ENCODE measurements around the gene MLIP. TPM values are rescaled to one million over a fixed set of nuclear protein-coding genes. Genes with fewer than 3 reads are reported as not detected.
"Not testable (repeated sequence)": the region's sequence is repeated elsewhere in the genome, so short reads cannot be mapped to it uniquely, and the experiment has no call there.

Gene MLIP
- total RNA-seq, 2 experiments from 2014 or later, result not detected

DNA sequence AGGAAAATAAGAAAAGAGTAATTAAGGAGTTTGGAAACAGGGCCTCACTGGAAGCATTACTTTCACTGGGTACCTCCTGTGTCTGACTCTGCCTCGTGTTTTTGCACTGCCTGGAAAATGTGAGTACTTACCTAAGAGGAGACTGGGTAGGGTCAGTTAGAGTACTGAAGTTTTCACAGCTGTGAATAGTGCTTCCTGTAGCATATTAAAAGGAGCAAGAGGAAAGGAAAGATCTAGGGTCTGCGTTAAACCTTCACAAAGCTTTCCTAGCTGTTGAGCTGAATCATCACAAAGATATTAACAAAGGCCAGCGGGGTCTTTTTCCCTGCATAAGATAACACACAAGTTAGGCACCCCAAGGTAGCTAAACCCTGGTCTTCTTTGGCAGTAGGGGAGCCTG is 82.3 kb downstream of the MLIP start:
- CTCF ChIA-PET, result no interaction called here
- Mint-ChIP-seq H3K36me3 (ENCODE audit: low read depth) (no peaks in the 10 kb centered on the region), H3K27me3 (no peaks in the 10 kb centered on the region), H3K27ac (no peak overlapping the region), H3K9me3 (no peaks in the 10 kb centered on the region), H3K4me3 (no peak overlapping the region), H3K4me1 (no peaks in the 10 kb centered on the region)
- DNase-seq, result no peak
- POLR2A ChIA-PET, result no interaction called here

DNA sequence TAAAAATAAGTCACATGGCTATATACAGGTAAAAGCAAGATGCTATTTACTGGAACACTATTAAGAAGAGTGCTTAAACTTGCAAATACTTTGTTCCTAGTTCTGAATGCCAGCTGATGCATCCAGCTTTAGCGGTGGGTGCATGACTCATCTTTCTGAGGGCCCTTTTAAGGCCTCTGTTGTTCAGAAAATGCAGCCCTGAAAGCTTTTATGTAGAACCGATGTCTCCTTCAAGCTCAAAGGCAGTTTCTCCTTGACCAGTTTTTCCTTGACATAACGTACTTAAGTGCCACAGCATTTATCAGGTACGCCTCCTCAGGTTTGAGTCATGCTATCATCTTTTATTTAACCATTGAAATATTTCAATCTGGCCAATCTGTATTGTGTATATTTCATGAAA is 82.8 kb downstream of the MLIP start:
- ChIA-PET CTCF (no interaction called here), POLR2A (no interaction called here)
- H3K27me3 Mint-ChIP-seq, result no peaks in the 10 kb centered on the region
- no peak overlapping the region for H3K4me3 Mint-ChIP-seq
- no peaks in the 10 kb centered on the region for H3K9me3 Mint-ChIP-seq
- H3K4me1 Mint-ChIP-seq, result no peaks in the 10 kb centered on the region
- H3K27ac Mint-ChIP-seq, result no peak overlapping the region
- DNase-seq, result no peak
- no peaks in the 10 kb centered on the region for H3K36me3 Mint-ChIP-seq (ENCODE audit: low read depth)

DNA sequence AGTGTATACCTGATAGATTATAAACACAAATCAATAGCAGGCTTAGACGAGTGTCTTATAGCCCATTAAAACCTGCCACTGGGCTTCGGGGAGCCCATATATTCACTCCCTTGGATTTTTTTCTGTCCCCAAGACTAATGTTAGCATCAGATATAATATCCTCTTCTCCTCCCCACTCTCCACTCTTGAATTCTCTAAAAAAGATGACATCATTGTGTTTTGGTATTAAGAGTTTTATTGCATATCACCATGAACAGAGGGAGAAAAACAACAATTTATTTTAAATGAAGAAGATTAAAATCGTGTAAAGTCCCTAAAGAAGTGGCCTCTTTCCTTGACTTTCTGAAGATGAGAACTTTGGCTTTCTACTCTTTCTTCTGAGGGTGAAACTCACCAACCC is 84.4 kb downstream of the MLIP start:
- Mint-ChIP-seq H3K9me3 (no peaks in the 10 kb centered on the region), H3K4me1 (no peaks in the 10 kb centered on the region), H3K27ac (no peak overlapping the region), H3K36me3 (ENCODE audit: low read depth) (no peaks in the 10 kb centered on the region), H3K27me3 (no peaks in the 10 kb centered on the region), H3K4me3 (no peak overlapping the region)
- POLR2A ChIA-PET, result no interaction called here
- DNase-seq, result no peak
- CTCF ChIA-PET, result no interaction called here

DNA sequence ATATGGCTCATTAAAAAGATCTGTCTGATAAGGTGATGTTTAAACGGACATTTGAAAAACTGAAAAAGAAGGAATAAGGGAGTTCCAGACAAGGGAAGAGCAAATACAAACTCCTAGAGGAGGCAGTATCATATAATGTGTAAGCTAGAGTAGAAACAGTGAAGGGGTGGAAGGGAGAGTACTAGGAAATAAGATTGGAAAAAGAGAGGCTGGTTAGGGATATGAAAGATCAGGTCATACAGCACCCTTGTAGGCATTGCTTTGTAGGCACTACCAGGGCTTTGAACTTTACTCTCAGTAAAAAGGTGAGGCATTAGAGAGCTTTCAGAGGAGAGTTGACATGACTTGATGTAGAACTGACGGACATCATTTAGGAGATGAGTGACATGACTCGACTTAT is 85.7 kb downstream of the MLIP start:
- no peaks in the 10 kb centered on the region for H3K27me3 Mint-ChIP-seq
- ChIA-PET POLR2A (no interaction called here), CTCF (no interaction called here)
- no peaks in the 10 kb centered on the region for H3K9me3 Mint-ChIP-seq
- H3K27ac Mint-ChIP-seq, result no peak overlapping the region
- no peaks in the 10 kb centered on the region for H3K4me1 Mint-ChIP-seq
- no peak overlapping the region for H3K4me3 Mint-ChIP-seq
- DNase-seq, result no peak
- no peaks in the 10 kb centered on the region for H3K36me3 Mint-ChIP-seq (ENCODE audit: low read depth)

DNA sequence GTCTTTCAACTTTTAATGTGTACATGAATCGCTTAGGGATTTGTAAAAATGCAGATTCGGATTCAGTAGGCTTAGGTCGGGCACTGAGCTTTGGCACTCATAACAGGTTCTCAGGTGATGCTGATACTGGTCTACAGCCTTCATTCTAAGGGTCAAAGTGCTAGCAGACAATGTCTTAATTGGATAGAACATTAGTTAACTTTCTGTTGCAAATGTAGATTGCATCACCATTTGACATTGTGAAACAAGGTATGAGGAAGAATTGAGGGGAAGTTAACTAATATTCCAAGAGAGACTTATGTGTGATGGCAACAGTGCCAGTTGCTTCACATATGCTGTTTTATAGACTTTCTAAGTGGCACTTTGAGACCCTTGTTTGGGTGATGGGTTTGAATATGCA is 86.9 kb downstream of the MLIP start:
- POLR2A ChIA-PET, result no interaction called here
- Mint-ChIP-seq H3K27me3 (no peaks in the 10 kb centered on the region), H3K9me3 (no peaks in the 10 kb centered on the region), H3K36me3 (ENCODE audit: low read depth) (no peaks in the 10 kb centered on the region), H3K27ac (no peak overlapping the region), H3K4me3 (no peak overlapping the region), H3K4me1 (no peaks in the 10 kb centered on the region)
- DNase-seq, result no peak
- CTCF ChIA-PET, result no interaction called here

DNA sequence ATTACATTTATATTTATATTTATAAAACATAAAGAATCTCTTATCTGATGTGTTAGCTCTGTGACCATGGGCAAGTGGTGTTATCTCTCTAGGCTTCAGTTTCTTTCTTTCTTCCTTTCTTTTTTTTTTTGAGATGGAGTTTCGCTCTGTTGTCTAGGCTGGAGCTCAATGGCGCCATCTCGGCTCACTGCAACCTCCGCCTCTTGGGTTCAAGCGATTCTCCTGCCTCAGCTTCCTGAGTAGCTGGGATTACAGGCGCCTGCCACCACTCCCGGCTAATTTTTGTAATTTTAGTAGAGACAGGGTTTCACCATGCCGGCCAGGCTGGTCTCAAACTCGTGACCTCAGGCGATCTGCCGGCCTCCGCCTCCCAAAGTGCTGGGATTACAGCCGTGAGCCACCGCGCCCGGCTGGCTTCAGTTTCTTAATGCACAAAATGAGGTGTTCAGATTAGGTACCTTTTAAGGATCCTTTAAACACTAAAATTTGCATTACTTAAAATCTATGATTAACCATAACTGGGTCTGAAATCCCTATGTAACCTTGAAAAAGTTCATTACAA is 92.3 kb downstream of the MLIP start:
- H3K4me3 Mint-ChIP-seq; H3K36me3 Mint-ChIP-seq (ENCODE audit: low read depth); H3K4me1 Mint-ChIP-seq; POLR2A ChIA-PET; CTCF ChIA-PET; DNase-seq; H3K27me3 Mint-ChIP-seq; H3K27ac Mint-ChIP-seq; H3K9me3 Mint-ChIP-seq: not testable (repeated sequence)

DNA sequence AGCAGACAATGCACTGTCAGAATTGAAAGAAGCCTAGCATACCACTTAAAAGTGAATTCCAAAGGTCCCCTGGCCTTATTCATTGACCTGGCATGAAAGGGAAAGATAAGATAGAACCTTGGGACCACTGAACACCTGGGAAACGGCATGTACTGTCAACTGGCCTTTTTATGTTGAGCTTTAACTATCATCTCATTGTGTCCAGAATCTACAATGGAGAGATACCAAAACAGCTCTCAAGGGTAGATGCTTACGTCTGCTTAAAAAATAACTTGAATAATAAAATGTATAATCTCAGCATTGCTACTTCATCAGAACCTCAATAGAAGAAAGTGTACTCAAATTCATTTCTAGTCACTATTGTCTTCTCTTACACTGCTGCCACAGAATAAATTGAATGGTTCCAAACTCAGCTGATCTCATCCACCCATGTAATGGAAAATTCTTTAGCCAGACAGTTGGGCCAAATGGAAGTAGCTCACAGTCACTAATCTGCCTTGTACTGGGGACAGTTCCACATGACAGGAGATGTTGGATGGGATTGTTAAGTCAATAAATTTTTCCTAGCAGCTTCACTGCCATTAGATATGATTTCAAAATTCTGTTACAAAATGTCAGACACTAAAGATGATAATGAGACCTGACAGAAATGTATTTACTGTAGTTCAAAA is 93.8 kb downstream of the MLIP start:
- Mint-ChIP-seq H3K36me3 (ENCODE audit: low read depth) (peaks cover 2% of the 10 kb centered on the region), H3K27me3 (no peaks in the 10 kb centered on the region), H3K9me3 (no peaks in the 10 kb centered on the region), H3K4me1 (no peaks in the 10 kb centered on the region), H3K27ac (no peak overlapping the region), H3K4me3 (no peak overlapping the region)
- DNase-seq, result no peak
- POLR2A ChIA-PET, result no interaction called here
- CTCF ChIA-PET, result no interaction called here

DNA sequence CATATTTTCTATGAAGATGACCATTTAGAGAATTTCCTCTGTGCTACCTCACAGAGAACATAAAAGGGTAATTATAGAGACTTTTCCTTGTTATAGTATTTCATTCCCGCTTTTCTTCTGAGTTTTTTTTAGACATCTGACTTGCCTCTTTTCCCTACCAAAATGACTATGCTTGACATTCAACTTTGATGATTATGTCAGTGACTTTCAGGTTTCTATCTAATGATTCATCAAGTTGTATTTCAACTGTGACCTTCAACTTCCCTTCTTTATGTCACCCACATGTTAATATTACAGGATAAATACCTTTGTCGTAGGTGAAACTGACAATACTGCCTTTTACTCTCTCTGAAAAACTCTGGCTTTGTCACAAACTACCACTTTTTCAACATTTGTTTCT is 95.3 kb downstream of the MLIP start:
- Mint-ChIP-seq H3K27ac (no peak overlapping the region), H3K9me3 (no peaks in the 10 kb centered on the region)
- CTCF ChIA-PET, result no interaction called here

DNA sequence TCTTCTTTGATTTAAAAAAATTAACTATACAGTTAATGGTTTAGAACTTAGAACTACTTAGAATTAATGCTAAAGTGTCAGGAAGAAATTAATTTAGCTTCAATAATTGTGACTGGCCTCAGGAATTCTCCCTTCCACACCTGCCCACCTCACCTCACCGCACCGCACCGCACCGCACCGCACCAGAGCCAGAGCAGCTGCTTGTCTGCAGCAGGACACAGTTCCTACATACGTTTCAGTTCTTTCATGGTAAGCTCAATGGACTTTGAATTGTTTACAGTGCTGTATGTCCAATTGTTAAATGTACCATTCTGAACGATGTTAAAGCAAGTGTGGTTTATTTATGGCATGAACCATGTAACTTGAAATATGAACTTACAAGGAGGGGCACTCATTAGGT is 98.7 kb downstream of the MLIP start:
- CTCF ChIA-PET; H3K9me3 Mint-ChIP-seq; DNase-seq; H3K27me3 Mint-ChIP-seq; H3K27ac Mint-ChIP-seq; H3K4me1 Mint-ChIP-seq; H3K4me3 Mint-ChIP-seq; POLR2A ChIA-PET; H3K36me3 Mint-ChIP-seq (ENCODE audit: low read depth): not testable (repeated sequence)

More for the DNA sequence above, 95.3 kb downstream of the MLIP start:
- Mint-ChIP-seq H3K36me3 (ENCODE audit: low read depth) (peaks cover 2% of the 10 kb centered on the region), H3K4me1 (no peaks in the 10 kb centered on the region), H3K27me3 (no peaks in the 10 kb centered on the region), H3K4me3 (no peak overlapping the region)
- POLR2A ChIA-PET, result no interaction called here
- no peak for DNase-seq

DNA sequence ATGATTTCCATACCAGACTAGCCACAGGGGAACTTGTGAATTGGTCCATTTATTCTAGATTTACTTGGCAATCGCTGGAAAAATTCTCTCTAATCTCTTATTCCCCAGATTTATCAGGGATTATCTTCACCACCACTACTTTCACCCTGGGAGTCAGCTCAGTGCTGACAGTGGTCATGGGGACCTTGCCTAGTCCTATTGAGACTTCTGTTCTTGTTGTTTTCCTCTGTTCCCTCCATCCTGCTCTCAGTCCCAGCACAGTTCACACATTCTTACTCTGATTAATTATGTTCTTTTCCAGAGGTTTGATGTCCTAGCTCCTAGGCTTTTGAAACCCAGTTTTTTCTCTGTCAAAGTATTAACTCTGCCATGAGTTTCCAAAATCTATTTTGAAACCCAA is 103.0 kb downstream of the MLIP start:
- POLR2A ChIA-PET, result no interaction called here
- H3K4me1 Mint-ChIP-seq, result no peaks in the 10 kb centered on the region
- no peak overlapping the region for H3K4me3 Mint-ChIP-seq
- peaks cover 2% of the 10 kb centered on the region for H3K36me3 Mint-ChIP-seq (ENCODE audit: low read depth)
- CTCF ChIA-PET, result no interaction called here
- no peaks in the 10 kb centered on the region for H3K9me3 Mint-ChIP-seq
- DNase-seq, result no peak
- no peaks in the 10 kb centered on the region for H3K27me3 Mint-ChIP-seq
- no peak overlapping the region for H3K27ac Mint-ChIP-seq

DNA sequence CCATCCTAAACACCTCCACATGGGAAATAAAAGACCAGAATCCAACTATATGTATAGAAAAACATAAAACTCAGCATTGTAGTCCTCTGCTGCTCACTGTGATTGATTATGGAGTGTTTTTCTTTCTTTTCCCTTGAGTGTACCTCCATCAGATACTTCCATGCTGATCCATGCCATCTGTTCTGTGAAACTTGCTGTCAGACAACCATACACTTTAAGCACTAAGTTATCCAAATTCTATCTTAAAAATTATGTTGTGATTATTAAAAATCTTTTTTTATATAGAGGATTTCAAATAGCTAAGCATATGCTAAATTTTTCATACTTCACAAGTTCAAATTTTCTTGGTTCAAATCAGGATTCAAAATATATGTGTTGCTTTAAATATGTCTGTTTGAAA is 105.1 kb downstream of the MLIP start:
- Mint-ChIP-seq H3K9me3 (no peaks in the 10 kb centered on the region), H3K4me1 (no peaks in the 10 kb centered on the region), H3K27ac (no peak overlapping the region), H3K4me3 (no peak overlapping the region), H3K27me3 (no peaks in the 10 kb centered on the region), H3K36me3 (ENCODE audit: low read depth) (no peaks in the 10 kb centered on the region)
- ChIA-PET CTCF (interaction anchor here (0.6 kb wide), 1 partner anchor 1649 kb away, joined by 4 read pairs; no protein-coding TSS in a partner anchor), POLR2A (no interaction called here)
- DNase-seq, result no peak

DNA sequence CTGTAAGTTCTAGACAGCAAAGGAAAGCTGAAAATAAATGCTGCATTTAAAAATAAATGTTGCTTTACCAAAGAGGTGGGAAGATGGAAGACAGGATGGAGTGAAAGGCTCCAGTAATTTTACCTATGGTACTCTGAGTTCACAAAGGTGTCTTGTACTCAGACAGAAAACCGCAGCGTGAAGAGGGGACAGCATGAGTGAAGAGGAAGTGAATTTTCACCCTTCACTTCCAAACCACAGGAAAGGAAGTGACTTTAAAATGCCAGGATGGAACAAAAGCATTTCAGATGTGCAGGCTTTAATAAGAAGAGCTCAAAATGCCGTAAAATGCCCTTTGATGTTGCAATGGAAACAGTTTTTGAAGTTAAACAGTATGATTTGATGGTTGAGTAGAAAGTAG is 105.8 kb downstream of the MLIP start:
- Mint-ChIP-seq H3K9me3 (no peaks in the 10 kb centered on the region), H3K4me3 (no peak overlapping the region), H3K27ac (no peak overlapping the region), H3K27me3 (no peaks in the 10 kb centered on the region), H3K36me3 (ENCODE audit: low read depth) (no peaks in the 10 kb centered on the region), H3K4me1 (no peaks in the 10 kb centered on the region)
- DNase-seq, result no peak
- CTCF ChIA-PET, result interaction anchor here (0.6 kb wide), 1 partner anchor 1648 kb away, joined by 4 read pairs; no protein-coding TSS in a partner anchor
- POLR2A ChIA-PET, result no interaction called here

DNA sequence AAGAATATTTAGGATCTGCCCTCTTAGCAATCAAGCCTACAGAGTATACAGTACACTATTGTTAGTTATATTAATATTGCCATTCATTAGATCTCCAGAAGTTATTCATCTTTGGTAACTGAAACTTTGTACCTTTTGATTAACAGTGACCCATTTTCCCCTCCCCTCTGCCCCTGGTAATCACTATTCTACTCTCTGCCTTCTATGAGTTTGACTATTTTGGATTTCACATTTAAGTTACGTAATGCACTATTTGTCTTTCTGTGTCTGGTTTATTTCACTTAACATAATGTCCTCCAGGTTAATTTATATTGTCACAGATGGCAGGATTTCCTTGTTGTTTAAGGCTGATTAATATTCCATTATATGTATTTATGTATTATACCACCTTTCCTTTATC is 111.0 kb downstream of the MLIP start:
- H3K9me3 Mint-ChIP-seq, result no peaks in the 10 kb centered on the region
- POLR2A ChIA-PET, result no interaction called here
- no peaks in the 10 kb centered on the region for H3K27me3 Mint-ChIP-seq
- H3K4me3 Mint-ChIP-seq, result no peak overlapping the region
- DNase-seq, result no peak
- H3K36me3 Mint-ChIP-seq (ENCODE audit: low read depth), result no peaks in the 10 kb centered on the region
- CTCF ChIA-PET, result no interaction called here
- no peaks in the 10 kb centered on the region for H3K4me1 Mint-ChIP-seq
- no peak overlapping the region for H3K27ac Mint-ChIP-seq

DNA sequence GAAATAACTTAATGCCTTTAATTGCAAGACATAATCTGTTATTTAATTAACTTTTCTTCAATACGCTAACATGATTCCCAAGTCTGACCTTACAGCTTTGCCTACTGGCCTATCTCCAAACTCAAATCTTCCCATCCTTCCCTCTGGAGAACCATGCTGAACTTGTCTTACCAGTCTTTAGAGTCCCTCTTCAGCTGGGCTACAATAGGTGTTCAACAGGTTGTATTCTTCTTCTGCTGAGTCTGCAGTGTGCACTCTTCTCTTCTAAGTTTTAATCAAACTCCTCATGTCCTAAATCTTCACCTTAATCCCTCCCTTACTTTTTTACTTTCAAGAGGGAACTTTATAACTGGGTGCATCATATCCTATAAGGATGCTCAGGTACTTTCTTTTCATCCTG is 121.5 kb downstream of the MLIP start:
- Mint-ChIP-seq H3K4me1 (no peaks in the 10 kb centered on the region), H3K27ac (no peak overlapping the region), H3K9me3 (no peaks in the 10 kb centered on the region), H3K27me3 (no peaks in the 10 kb centered on the region), H3K4me3 (no peak overlapping the region), H3K36me3 (ENCODE audit: low read depth) (no peaks in the 10 kb centered on the region)
- ChIA-PET POLR2A (no interaction called here), CTCF (no interaction called here)
- no peak for DNase-seq
